Dedifferentiated amniotic fluid mesenchymal stem cell (primary cell): Measurements from ENCODE around the gene TMEM222.
A peak's percentile ranks its signal among the peaks of the same experiment; 100 is the strongest.
"Not testable (repeated sequence)": the region's sequence is repeated elsewhere in the genome, so short reads cannot be mapped to it uniquely, and the experiment has no call there.

Source experiments
- DNase-seq: peaks from one replicate; pipeline ENCODE4 v3.0.0-alpha.2; 2016; ENCODE audit errors: extremely low spot score

The TMEM222 gene

GRCh38 chr1:27321813-27322568 is at the start of gene TMEM222:
TMEM222 (plus strand) TSS chr1:27322163; CDS start chr1:27322198, 35 bp downstream.
- peak; percentile 95 for DNase-seq

GRCh38 chr1:27274204-27274603 is 47.8 kb upstream of the TMEM222 start:
- DNase-seq = no peak

- no peak for DNase-seq
Measured at GRCh38 chr1:27275696-27276095, 46.3 kb upstream of the TMEM222 start.

GRCh38 chr1:27284425-27285273 is 37.3 kb upstream of the TMEM222 start:
- DNase-seq = peak; percentile 87

- no peak for DNase-seq
Measured at GRCh38 chr1:27285274-27285660, 36.7 kb upstream of the TMEM222 start.

- DNase-seq = not testable (repeated sequence)
Measured at GRCh38 chr1:27285821-27286220, 36.1 kb upstream of the TMEM222 start.

GRCh38 chr1:27289125-27289524 is 32.8 kb upstream of the TMEM222 start:
- DNase-seq = not testable (repeated sequence)

- DNase-seq = no peak
Measured at GRCh38 chr1:27290581-27290980, 31.4 kb upstream of the TMEM222 start.

- DNase-seq = no peak
Measured at GRCh38 chr1:27292106-27292505, 29.9 kb upstream of the TMEM222 start.

- no peak for DNase-seq
Measured at GRCh38 chr1:27293915-27294314, 28.0 kb upstream of the TMEM222 start.

- peak; percentile 78 for DNase-seq
Measured at GRCh38 chr1:27296773-27297291, 25.1 kb upstream of the TMEM222 start.

GRCh38 chr1:27297903-27298302 is 24.1 kb upstream of the TMEM222 start:
- no peak for DNase-seq

- DNase-seq = no peak
Measured at GRCh38 chr1:27298632-27299384, 23.2 kb upstream of the TMEM222 start.

GRCh38 chr1:27299385-27300271 is 22.3 kb upstream of the TMEM222 start:
- peak; percentile 98 for DNase-seq

- peak; percentile 74 for DNase-seq
Measured at GRCh38 chr1:27300341-27301051, 21.5 kb upstream of the TMEM222 start.

- no peak for DNase-seq
Measured at GRCh38 chr1:27301052-27301422, 20.9 kb upstream of the TMEM222 start.

GRCh38 chr1:27301582-27302199 is 20.3 kb upstream of the TMEM222 start:
- no peak for DNase-seq

- no peak for DNase-seq
Measured at GRCh38 chr1:27302612-27303011, 19.4 kb upstream of the TMEM222 start.

GRCh38 chr1:27303509-27303908 is 18.5 kb upstream of the TMEM222 start:
- no peak for DNase-seq

- DNase-seq = no peak
Measured at GRCh38 chr1:27306071-27306470, 15.9 kb upstream of the TMEM222 start.
